K562 (cell line): ENCODE data around the gene YY1AP1. TPM values are rescaled to one million over a fixed set of nuclear protein-coding genes. Genes with fewer than 3 reads are reported as not detected.

Experiments
- ARID4B ChIP-seq: sonication (generic); formaldehyde crosslinking; IDR thresholded peaks from 2 replicates; pipeline ENCODE4 v1.8.0; 2022; ENCODE audit warnings: mild to moderate bottlenecking, missing genetic modification reagents
- CREB3 ChIP-seq: fragments of 450-650 bp; conservative IDR thresholded peaks from 2 replicates; pipeline ENCODE4 v1.6.1; 2016; ENCODE audit warnings: missing genetic modification characterization, low read depth, mild to moderate bottlenecking, missing compliant biosample characterization, moderate library complexity
- EP400 ChIP-seq: fragments of 450-650 bp; IDR thresholded peaks from 2 replicates; pipeline ENCODE4 v1.6.1; 2017; ENCODE audit warnings: antibody characterized with exemption, mild to moderate bottlenecking, moderate library complexity
- NKRF ChIP-seq: fragments of 450-650 bp; IDR thresholded peaks from 2 replicates; pipeline ENCODE4 v1.6.1; 2016; ENCODE audit warnings: borderline replicate concordance
- SAFB2 ChIP-seq: fragments of 200-400 bp; formaldehyde crosslinking; IDR thresholded peaks from 2 replicates; pipeline ENCODE4 v1.6.1; 2018; ENCODE audit warnings: borderline replicate concordance, low read length, low read depth, moderate library complexity; ENCODE audit not compliant: severe bottlenecking
- U2AF1 ChIP-seq: fragments of 200-400 bp; formaldehyde crosslinking; optimal IDR thresholded peaks from 2 replicates; pipeline ENCODE3; 2017; ENCODE audit warnings: mild to moderate bottlenecking, low read depth, low read length, moderate library complexity
- UBTF ChIP-seq, 2 experiments: IDR thresholded peaks; 2 replicates each; pipeline ENCODE4 v1.6.1; 2012; ENCODE audit warnings: improper control_type of control experiment in 2 of 2, low read depth in 2 of 2, low read length in 2 of 2, borderline replicate concordance in 1 of 2
- YY1 ChIP-seq, 3 experiments: IDR thresholded peaks; 2 replicates each; pipeline ENCODE4 v1.6.1; 2011; ENCODE audit warnings: low read length in 2 of 3, mild to moderate bottlenecking in 2 of 3, moderate library complexity in 2 of 3, borderline replicate concordance in 1 of 3, control low read depth in 1 of 3, low read depth in 1 of 3; ENCODE audit not compliant: insufficient read depth in 3 of 3, insufficient replicate concordance in 2 of 3, control insufficient read depth in 1 of 3, insufficient read length in 1 of 3; ENCODE audit errors: extremely low read depth in 1 of 3
- ZBTB43 ChIP-seq: sonication (generic); formaldehyde crosslinking; IDR thresholded peaks from 2 replicates; pipeline ENCODE4 v1.8.0; 2023; ENCODE audit warnings: mild to moderate bottlenecking, missing genetic modification reagents
- ZBTB7A ChIP-seq: IDR thresholded peaks from 2 replicates; pipeline ENCODE4 v1.6.1; 2011; ENCODE audit warnings: low read depth, mild to moderate bottlenecking, low read length, moderate library complexity, borderline replicate concordance; ENCODE audit not compliant: control insufficient read depth
- ZNF274 ChIP-seq: IDR thresholded peaks from 2 replicates; pipeline ENCODE4 v1.6.1; 2011; ENCODE audit warnings: low read depth, mild to moderate bottlenecking, low read length, moderate library complexity, borderline replicate concordance
- ZNF57 ChIP-seq: fragments of 450-650 bp; formaldehyde crosslinking; IDR thresholded peaks from 2 replicates; pipeline ENCODE4 v1.4.0; 2020; ENCODE audit warnings: mild to moderate bottlenecking, moderate library complexity
- polyA plus RNA-seq, 8 experiments: library from polyadenylated mRNA; depleted of rRNA in 4 of 8; stranded (reverse) in 5 of 8; unstranded in 3 of 8; fragments of >200 nt; fragmentation: Nextera tagmentation in 2 of 8; fragmentation: Illumina TruSeq in 1 of 8; extraction: Ambion mirVana in 2 of 8; extraction: Trizol in 1 of 8; gene quantifications; 2 replicates each; pipeline versions ENCODE4 v1.2.1 to v1.2.3, GENCODE V29; 2011 to 2014; ENCODE audit warnings: inconsistent platforms in 1 of 8, missing spikeins in 1 of 8
- total RNA-seq, 7 experiments: library from RNA; depleted of rRNA in 6 of 7; stranded (reverse); fragments of >200 nt in 6 of 7; fragmentation: Illumina TruSeq in 2 of 7; extraction: Trizol in 2 of 7; gene quantifications; 2 replicates each; pipeline versions ENCODE4 v1.2.1 to v1.2.3, GENCODE V29; 2011 to 2021; ENCODE audit warnings: low replicate concordance in 1 of 7

Gene YY1AP1
- total and polyA plus RNA-seq, 9 of the 15 experiments (the other 6 are each of a cell fraction or from before 2014, with no cell fraction given) = 18.4 to 90.7 (median 42.9) TPM

- TF ChIP-seq UBTF (IDR thresholded peaks at IDR 0.05; ENCODE audit: borderline replicate concordance in 1 of 2, low read depth in 2 of 2, low read length in 2 of 2) (no peak), U2AF1 (no peak), YY1 (IDR thresholded peaks at IDR 0.05; ENCODE audit: borderline replicate concordance in 1 of 3, control insufficient read depth in 1 of 3, extremely low read depth in 1 of 3, insufficient read depth in 3 of 3, insufficient read length in 1 of 3, insufficient replicate concordance in 2 of 3, low read depth in 1 of 3, low read length in 2 of 3) (peak in 1 of 3 experiments; percentile 64), SAFB2 (no peak), ZBTB43 (CRISPR knock-in tag) (no peak), EP400 (peak; percentile 61; the same call in 1 of the 2 replicates), CREB3 (0 out of 2 replicates have a peak, but pooled peaks have one; percentile 24), ARID4B (CRISPR knock-in tag) (no peak; the same call in 1 of the 2 replicates), ZNF57 (CRISPR knock-in tag) (no peak), ZNF274 (no peak), ZBTB7A (0 out of 2 replicates have a peak, but pooled peaks have one; percentile 37), NKRF (no peak)
Measured at GRCh38 chr1:155691992-155692528, 3.5 kb upstream of the YY1AP1 start (continued).
